Measurements from ENCODE around the gene MYO3B. TPM values are rescaled to one million over a fixed set of nuclear protein-coding genes. Genes with fewer than 3 reads are reported as not detected.

Gene MYO3B
- total RNA-seq, 2 donors from 2014 or later = 0.05 to 0.32 TPM

GRCh38 chr2:170703776-170704476 is 526.0 kb downstream of the MYO3B start:
- Histone ChIP-seq H3K36me3 (no peaks in the 10 kb centered on the region), H3K27me3 (no peaks in the 10 kb centered on the region), H3K9me3 (no peaks in the 10 kb centered on the region), H3K4me3 (no peak overlapping the region), H3K27ac (no peak overlapping the region), H3K4me1 (no peaks in the 10 kb centered on the region), H3K9ac (ENCODE audit: low read depth in 2 of 2, low read length in 2 of 2) (no peak overlapping the region)
- intact Hi-C loops (cut with DNase I) = no loop called here
- DNase-seq = no peak
- TF ChIP-seq, protein P1, sequence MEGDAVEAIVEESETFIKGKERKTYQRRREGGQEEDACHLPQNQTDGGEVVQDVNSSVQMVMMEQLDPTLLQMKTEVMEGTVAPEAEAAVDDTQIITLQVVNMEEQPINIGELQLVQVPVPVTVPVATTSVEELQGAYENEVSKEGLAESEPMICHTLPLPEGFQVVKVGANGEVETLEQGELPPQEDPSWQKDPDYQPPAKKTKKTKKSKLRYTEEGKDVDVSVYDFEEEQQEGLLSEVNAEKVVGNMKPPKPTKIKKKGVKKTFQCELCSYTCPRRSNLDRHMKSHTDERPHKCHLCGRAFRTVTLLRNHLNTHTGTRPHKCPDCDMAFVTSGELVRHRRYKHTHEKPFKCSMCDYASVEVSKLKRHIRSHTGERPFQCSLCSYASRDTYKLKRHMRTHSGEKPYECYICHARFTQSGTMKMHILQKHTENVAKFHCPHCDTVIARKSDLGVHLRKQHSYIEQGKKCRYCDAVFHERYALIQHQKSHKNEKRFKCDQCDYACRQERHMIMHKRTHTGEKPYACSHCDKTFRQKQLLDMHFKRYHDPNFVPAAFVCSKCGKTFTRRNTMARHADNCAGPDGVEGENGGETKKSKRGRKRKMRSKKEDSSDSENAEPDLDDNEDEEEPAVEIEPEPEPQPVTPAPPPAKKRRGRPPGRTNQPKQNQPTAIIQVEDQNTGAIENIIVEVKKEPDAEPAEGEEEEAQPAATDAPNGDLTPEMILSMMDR (IDR thresholded peaks at IDR 0.05) = no peak

Measured in colonic mucosa (tissue), 4 donors.